Stimulated activated CD4-positive, alpha-beta T cell treated with anti-CD3 and anti-CD28 coated beads, TNF-alpha, amount 100 ng/mL, for 4 hours (primary cell): ENCODE results near the gene TEAD1.

Experiments
- DNase-seq, 3 experiments: peaks; one replicate each; pipeline ENCODE4 v3.0.0-alpha.2; 2020; ENCODE audit warnings: low read depth in 3 of 3

TEAD1 gene

DNA sequence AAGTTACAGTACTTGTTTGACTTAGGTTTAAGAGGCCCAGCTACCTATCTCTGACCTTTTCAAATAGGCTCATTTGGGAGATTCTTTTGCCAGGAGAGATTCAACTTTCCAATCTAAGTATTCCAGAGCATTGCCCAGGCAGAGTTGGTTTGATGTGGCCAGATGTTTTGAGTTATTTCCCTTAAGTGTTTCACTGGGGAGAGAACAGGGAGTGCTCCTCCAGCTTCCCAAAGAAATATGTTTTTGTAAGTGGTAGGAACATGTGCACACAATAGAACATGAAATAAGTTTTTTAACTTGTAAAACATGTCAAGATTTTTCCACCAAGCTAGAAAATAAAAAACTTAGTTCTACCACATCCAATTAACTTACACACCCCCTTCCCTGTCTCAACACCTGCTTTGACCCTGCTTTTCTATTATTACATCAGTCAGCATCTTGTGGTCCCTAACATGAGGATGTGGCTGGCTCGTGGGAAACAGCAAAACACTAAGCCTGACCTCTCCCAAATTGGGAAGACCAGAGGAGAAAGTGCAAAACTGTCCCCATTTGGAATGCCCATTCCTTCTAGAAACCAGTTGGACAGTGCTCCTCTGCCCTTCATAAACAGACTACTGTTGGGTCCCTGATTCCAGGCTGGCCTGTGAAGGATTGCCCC is 264.5 kb downstream of the TEAD1 start:
- no peak for DNase-seq

DNA sequence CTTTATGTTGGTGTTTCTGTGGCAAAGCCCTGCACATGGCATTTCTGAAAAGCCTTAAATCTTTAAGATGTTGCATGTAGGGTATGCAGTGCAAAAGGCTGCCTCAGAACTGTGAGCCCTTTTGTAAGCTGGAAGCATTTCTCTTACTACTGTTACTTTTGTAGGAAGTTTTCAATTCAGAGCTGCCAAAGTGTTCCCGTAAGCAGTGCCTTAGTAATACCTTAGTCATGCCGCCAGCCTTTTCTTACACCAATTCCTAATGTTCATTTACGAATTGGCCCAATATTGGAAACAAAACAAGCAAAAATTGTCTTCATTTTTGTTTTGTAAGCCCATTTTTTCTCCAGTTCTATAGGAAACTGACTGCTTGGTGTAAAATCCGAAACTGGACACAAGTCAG is 267.4 kb downstream of the TEAD1 start:
- no peak for DNase-seq

DNA sequence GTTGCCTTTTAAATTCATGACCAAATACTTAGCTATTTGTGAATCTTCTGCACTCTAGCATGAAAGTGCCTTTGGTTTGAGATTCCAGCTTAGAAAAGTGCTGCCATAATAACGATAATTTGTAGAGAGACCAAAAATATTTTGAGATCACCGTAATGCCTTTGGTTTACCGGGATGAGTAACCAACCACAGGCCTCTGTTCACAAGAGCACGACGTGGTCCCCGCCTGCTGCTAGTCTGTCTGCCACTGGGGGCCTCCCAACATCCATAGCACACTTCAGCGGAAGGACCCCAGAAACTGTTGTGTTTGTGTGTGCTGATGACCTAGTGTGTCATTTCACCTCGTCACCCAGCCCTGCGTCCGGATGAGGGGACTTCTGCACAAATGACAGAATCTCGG is 267.9 kb downstream of the TEAD1 start:
- no peak for DNase-seq

DNA sequence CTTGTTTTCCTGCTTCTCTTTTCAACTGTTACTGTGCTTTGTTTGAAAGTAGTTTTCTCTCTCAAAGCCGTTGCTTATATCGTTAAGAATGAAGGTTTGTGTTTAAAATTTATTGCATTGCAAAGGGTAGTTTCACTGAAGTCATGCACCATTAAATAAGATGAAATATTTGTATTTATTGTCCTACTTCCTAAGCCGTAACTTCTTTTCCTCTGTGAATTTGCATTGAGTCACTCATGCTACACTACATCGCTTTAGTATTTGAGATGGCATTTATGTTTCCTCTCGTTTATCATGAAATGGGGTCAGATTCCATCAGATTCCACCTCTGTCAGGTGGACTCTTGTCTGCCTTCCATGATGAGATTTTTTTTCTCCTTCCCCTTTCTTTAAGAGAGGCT is 269.1 kb downstream of the TEAD1 start:
- DNase-seq, result no peak

DNA sequence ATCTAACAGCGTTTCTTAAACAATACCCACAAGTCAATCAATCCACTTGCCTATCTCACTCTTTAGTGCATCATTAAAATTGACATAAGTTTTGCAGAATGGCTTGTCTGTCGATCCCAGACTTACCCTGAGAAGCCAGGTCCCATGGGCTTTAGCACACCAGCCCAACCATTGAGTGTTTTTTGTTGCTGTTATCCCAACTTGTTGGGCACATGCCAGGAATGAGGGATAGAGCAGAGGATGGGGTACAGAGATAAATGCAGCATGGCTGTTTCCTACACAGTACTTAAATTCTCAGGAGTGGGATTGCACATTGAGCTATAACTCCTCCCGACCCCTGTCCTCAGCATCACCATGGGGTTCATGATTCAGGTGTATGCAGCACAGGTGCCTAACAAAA is 270.7 kb downstream of the TEAD1 start:
- DNase-seq, result no peak

DNA sequence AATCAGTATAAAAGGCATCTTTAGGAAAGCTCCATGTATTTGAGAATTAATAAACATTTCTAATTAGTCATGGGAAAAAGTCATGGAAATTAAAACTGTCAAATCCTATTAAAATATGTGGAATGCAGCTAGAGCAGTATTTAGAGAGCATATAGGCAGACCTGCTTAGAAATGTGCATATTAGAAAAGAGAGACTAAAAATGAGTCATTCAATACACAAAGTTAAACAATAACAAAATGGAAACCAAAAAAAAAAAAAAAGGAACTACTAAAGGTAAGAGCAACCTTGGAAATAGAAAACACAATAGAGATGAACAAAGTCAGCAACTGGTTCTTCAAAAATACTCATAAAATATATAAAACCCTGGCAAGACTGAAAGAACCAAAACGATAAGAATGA is 275.2 kb downstream of the TEAD1 start:
- DNase-seq, result no peak

DNA sequence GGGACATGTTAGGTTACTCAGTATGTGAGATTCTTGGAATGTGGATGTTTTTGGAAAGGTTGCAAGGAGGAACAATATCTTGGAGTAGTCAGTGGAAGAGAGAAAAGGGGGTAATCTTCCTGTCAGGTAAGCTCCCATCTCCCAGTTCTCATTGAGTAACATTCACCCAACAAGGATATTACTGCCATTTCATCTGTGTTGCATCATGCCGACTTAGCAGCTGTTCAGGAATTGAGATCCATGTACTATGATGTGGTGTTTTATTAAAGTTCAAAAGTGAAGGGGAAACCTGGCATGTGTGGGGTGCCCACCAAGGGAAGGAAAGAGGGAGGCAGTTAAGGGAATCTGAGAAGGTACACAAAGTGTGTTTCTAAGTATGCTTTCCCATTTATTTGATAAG is 276.4 kb downstream of the TEAD1 start:
- DNase-seq, result no peak

DNA sequence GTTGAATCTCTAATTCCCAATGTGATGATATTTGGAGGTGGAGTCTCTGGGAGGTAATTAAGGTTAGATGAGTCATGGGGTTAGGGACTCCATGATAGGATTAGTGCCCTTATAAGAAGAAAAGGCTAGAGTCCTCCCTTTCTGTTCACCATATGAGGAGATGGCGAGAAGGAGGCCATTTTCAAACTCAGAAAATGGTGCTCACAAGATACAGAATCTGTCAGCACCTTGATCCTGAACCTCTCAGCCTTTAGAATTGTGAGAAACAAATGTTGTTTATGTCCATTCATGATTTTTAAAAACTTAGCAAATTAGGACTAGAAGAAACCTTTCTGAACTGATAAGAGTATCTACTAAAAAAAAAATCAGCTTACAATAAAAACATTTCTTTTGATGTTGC is 277.2 kb downstream of the TEAD1 start:
- DNase-seq, result no peak

DNA sequence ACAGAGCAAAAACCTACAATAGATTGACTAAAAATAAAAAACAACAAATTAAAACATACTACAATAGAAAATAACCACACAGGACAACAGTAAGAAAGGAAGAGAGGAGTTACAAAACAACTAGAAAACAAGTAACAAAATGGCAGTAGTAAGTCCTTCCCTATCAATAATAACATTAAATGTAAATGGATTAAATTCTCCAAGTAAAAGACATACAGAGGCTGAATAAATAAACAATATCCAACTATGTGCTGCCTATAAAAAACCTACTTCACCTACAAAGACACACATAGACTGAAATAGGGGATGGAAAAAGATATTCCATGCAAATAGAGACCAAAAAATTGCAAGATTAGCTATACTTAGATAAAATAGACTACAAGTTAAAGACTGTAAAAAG is 277.9 kb downstream of the TEAD1 start:
- no peak for DNase-seq

DNA sequence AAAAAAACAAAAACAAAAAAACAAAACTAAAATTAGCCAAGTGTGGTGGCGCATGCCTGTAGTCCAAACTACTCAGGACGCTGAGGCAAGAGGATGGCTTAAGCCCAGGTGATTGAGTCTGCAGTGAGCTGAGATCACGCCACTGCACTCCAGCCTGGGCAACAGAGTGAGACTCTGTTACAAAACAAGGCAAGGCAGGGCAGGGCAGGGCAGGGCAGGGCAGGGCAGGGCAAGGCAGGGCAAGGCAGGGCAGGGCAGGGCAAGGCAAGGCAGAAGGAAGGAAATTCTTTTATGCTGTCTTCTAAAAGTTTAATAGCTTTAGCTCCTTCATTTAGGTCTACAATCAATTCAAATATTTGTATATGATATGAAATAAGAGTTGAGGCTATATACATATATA is 284.8 kb downstream of the TEAD1 start:
- no peak for DNase-seq

DNA sequence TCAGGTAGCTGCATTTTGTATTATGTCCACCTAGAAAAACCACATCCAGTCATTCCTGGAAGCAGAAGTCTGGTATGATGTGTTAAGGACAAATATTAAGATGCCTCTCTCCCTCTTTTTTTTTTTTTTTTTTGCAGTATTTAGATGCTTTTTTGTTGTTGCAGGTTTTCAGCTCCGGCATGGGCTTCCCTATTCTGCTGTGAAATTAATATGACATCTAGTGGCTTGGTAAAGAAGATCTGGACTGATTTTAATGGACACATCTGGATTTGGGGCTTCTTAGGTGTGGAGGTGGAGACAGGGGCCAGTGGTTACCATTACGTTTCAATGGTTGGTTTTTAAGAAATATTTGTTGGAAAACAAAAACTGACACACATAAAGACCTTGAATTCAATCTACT is 287.4 kb downstream of the TEAD1 start:
- no peak for DNase-seq

DNA sequence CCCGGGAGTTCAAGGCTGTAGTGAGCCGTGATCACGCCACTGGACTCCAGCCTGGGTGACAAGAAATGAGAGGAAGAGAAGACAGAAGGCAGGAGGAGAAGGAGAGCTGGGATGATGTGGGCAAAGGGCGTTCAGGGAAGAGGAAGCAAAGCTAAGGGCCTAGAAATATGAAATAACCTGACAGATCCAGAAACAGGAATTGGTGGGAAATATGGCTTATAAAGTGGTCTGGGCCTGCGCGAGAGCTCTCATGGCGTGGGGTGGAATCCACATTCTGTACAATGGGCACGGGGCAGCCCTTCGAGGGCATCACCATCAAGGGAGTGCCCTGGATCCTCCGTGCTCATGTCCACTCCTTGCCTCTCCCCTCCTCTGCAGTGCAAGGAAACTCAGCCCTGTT is 288.1 kb downstream of the TEAD1 start:
- no peak for DNase-seq

DNA sequence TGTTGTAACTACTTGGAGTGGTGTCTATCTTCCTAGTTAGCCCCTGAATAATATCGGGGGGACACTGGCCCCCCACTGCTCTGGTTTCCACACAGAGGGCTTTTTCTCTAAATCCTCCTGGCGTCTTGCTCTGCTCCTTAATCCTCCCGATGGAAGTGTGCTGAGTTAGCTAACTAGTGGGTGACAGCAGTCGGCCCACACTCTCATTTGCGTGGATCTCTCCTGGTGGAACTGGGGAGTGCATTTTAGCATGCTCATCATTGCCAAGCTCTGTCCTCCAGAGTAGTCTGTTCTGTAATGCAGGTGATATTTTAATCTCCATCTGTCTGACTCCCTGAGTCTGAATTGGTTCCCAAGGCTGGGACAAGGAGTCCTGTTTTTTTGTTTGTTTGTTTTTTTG is 288.8 kb downstream of the TEAD1 start:
- DNase-seq, result no peak

DNA sequence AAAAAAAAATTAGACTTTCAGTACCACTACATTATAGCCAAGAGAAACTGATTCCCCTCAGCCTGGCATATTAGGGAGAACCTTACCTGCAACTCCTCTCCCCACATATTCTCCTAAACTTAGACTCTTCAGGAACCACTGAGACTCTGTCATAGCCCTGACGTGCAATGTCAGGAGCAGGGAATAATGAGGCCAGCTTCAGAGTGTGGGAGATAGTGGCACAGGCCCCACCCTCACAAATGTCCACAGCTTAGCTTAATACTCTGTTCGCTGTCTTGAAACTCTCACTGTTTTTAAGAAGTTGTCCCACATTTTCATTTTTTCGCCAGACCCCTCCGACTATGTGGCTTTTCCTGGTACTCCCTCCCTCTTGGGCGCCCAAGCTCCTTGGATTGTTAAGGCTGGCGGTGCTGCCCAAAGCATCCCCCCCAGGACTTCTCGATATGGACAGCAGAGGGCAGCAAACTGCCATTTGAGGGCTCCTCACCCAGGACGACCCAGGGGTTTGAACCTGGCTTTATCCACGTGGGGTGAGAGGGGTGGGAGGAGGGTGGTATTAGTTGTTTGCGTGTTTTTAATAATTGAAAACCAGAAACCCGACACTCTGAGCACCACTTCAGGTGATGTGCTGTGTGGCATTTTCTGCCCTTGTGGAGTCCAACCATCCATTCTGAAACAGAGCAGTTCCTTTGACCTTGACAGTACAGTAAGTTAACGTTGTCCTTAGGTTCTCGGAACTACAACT is 289.7 kb downstream of the TEAD1 start:
- DNase-seq, result peak; percentile 23 to 30 (median 26)

DNA sequence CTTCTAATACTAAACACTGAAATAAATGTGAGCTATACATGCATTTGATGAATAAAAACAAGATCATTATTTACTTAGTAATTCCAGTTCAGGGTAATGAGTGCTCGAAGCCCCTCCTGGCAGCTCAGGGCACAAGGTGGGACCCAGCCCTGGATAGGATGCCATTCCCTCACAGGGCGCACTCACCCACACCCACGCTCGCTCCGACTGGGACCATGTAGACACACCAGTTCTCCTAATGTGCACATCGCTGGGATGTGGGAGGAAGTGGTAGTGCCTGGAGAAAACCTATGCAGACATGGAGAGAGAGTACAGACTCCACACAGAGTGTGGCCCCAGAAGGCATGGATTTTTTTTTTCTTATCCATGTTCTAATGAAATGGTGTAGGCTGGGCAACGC is 290.4 kb downstream of the TEAD1 start:
- no peak for DNase-seq

DNA sequence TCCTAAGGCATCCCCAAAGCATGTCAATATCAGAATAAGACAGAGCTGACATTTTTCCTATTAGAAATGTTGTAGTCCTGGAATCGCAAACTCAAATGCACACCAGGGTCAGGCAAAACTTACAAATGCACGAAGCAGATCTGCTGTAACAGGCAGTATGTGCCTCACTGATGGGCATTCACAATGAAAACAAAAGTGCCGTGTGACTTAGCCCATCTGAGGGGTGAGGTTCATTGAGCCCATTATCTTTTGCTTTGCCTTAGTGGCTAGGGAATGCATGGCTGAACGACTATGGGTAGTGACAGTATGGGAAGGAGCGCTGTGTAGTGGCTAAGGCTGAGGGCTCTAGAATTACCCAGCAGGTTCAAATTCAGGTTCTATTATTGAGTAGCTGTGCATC is 291.8 kb downstream of the TEAD1 start:
- no peak for DNase-seq

DNA sequence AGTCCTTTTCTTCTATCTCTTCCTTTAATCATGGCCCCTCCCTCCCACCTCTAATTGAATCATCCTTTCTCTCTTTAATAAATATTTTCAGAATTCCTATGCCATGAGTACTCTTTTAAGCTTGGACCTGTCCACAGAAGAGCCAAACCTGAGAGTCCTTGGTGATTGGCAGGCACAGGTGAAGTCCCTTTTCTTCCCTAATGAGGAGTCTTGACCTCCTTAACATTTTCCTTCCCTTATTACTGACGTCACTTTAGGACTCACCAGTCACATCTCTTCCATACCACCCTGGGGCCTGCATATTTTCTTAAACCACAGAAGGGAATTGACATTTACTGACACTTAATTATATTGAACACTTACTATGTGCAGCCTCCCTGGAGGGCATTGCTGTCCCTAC is 293.9 kb downstream of the TEAD1 start:
- DNase-seq, result no peak

DNA sequence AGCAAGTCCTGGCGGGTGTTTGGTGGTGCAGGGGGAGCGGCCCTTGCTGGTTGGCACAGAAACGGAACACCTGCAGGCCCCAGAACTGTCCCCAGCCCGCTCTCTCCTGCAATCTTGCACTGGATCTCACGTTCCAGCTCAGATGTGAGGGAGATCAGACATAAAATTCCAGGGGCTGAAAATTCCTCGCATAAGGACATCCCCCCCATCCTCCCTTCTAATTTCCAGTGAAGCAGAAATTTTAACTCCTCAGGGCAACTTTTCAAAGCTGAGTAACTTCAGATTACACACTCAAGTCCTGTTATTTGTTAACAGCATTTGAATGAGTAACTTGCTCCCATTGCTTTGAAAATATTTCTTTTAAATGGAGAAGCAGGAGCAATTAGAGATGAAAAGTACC is 294.6 kb downstream of the TEAD1 start:
- DNase-seq, result no peak

DNA sequence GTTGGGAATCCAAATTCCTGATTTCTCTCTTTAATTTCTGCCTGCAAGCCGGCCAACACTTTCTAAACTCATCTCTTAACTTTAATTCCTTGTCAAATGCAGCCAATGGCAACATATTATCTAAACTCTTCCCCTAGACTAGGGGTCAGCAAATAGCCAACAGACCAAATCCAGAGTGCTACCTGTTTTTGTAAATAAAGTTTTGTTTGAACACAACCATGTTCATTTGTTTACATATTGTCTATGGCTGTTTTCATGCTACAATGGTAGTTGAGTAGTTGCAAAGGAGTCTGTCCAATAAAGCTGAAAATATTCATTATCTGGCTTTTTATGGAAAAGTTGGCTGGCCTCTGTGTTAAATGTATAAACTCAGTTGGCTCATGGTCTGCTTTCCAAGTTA is 297.7 kb downstream of the TEAD1 start:
- no peak for DNase-seq

DNA sequence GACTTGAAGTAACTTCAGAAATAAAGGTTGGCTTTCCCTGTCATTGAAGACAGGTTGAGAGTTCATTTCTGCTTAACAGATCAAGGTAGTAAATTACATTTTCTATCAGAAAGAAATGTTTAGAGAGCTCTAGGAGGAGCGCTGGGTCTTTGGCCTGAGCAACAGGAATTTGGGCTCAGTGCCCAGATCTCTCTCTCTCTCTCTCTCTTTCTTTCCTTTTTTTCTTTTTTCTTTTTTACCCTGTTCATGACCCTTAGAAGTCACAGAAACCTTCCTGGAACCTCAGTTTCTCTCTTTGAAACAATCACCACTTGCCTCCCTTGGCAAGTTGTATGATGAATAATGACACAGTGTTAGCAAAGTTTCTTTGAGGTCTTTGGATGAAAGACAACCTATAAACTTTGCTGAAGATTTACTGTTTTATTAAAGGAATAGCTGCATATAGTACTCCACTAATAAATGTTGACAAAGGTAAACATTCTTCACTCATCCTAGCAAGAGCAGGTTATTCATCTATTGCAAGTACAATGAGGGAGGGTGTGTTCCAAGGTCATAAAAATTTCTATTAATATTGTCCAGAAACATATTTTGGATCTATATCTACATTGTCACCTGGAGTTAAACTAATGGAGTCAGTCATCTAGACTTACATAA is 299.4 kb downstream of the TEAD1 start:
- no peak for DNase-seq

DNA sequence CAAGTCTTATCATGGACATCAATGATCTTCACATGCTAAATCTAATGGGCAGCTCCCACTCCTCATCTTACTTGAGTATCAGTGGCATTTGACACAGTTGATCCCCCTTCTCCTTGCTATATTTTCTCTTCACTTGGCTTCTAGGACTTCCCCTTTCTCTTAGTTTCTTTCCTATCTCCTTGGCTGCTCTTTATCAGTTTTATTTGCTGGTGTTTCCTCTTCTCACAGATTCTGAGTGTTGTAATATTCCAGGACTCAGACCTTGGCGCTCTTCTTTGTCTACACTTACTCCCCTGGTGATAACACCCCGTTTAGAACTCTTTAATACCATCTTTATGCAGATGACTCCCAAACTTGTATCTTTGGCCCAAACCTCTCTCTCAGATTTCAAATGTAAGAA is 301.0 kb downstream of the TEAD1 start:
- DNase-seq, result no peak

DNA sequence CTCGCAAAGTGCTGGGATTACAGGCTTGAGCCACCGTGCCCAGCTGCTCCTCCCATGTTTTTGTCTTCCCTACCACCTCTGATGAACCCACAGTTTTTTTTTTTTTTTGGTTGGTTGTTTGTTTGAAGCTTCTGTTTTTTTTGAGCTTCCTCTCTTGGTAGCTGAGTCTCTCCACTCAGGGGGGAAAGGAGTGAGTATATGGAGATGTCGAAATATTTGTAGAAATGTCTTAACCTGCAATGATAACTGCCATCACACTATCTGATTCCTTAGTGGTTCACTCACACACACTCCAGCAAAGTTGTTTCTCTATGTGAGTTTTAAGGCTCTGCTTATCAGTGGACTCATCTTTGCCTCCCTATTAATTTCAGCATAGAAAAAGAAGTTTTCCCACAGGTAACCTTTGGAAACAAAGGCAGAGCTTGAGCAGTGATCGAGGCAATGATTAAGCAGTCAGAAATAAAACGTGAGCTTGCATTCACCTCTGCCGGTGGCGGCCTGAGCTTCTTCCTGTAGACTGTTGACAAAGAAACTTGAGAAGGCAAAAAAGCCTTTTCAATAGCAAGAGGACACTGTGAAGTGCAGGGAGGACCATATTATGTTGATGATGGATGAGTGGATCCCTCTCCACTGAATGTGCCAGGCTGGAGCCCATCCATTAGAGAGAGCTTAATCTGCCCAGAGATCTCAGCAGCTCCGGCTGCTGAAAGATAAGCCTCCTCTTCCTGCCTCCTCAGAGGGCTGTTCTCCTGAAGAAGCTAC is 305.9 kb downstream of the TEAD1 start:
- DNase-seq, result no peak
